HepG2 (cell line): ENCODE data around the gene TARM1. TPM values are rescaled to one million over a fixed set of nuclear protein-coding genes. Genes with fewer than 3 reads are reported as not detected.
"Not testable (repeated sequence)": the region's sequence is repeated elsewhere in the genome, so short reads cannot be mapped to it uniquely, and the experiment has no call there.

Experiments
- ATAC-seq: fragments of 200-7000 bp; cut with Tn5 transposase; 3 replicates; pipeline ENCODE4 v1.9.1; 2020; ENCODE audit warnings: mild to moderate bottlenecking, moderate library complexity
- BruUV-seq: library from RNA; stranded (reverse); fragments of 400-500 nt; replicated peaks from 2 replicates; lab custom pipeline; 2021; lab: Mats Ljungman, UMichigan
- CTCF ChIA-PET: fragments of 300-600 bp; formaldehyde crosslinking; extraction: SDS; loops from one replicate; lab custom pipeline; 2021; ENCODE audit warnings: low total read pairs, inconsistent platforms, low intra/inter-chr PET ratio; lab: Yijun Ruan, JAX
- POLR2A ChIA-PET: fragments of 350-600 bp; sonication (Branson Sonifier 250); formaldehyde crosslinking; loops from one replicate; lab custom pipeline; 2020; ENCODE audit warnings: antibody characterized with exemption, inconsistent platforms; lab: Yijun Ruan, JAX
- DNase-seq: peaks from one replicate; pipeline ENCODE4 v3.0.0-alpha.2; 2015; ENCODE audit warnings: low spot score
- FAIRE-seq: peaks from 3 replicates; lab custom pipeline; 2011; peaks lifted over from hg19 to GRCh38; lab: Jason Lieb, UNC
- H2AFZ ChIP-seq: one replicate; pipeline ENCODE4 v1.6.1; 2011; ENCODE audit warnings: low read length, inconsistent platforms
- H3K27ac ChIP-seq: fragments of 300-600 bp; 3 replicates; pipeline ENCODE4 v1.8.0; 2011; ENCODE audit warnings: mixed run types, mild to moderate bottlenecking, mixed read lengths, low read length, inconsistent platforms; ENCODE audit not compliant: insufficient read depth; ENCODE audit errors: extremely low read length
- H3K27me3 ChIP-seq, 2 experiments: fragments of 200-600 bp in 1 of 2; 2 replicates in 1 of 2; 3 replicates in 1 of 2; pipeline versions ENCODE4 v1.6.0 to v1.8.0; 2011; ENCODE audit warnings: low read length in 2 of 2, mild to moderate bottlenecking in 2 of 2, moderate library complexity in 2 of 2, inconsistent platforms in 1 of 2; ENCODE audit not compliant: insufficient read depth in 2 of 2, control insufficient read depth in 1 of 2
- H3K36me3 ChIP-seq, 2 experiments: fragments of 200-600 bp in 1 of 2; replicated peaks in 1 of 2; 2 replicates in 1 of 2; 3 replicates in 1 of 2; pipeline versions ENCODE4 v1.5.1 to v1.8.0; 2011; ENCODE audit warnings: low read length in 2 of 2, inconsistent platforms in 1 of 2; ENCODE audit not compliant: insufficient read depth in 2 of 2, control insufficient read depth in 1 of 2
- H3K4me1 ChIP-seq: 2 replicates; pipeline ENCODE4 v1.5.1; 2012; ENCODE audit warnings: low read length, inconsistent platforms; ENCODE audit not compliant: insufficient read depth
- H3K4me2 ChIP-seq: 2 replicates; pipeline ENCODE4 v1.6.0; 2011; ENCODE audit warnings: low read depth, low read length, inconsistent platforms
- H3K4me3 ChIP-seq, 3 experiments: fragments of 200-600 bp in 1 of 3; sonication (generic), shearing (Covaris generic) in 1 of 3; replicated peaks in 1 of 3; 2 replicates each; pipeline ENCODE4 v1.5.1; 2011 to 2016; ENCODE audit warnings: low read length in 3 of 3, inconsistent platforms in 2 of 3, low read depth in 2 of 3, mild to moderate bottlenecking in 2 of 3, control low read depth in 1 of 3, mixed read lengths in 1 of 3; ENCODE audit not compliant: insufficient read depth in 1 of 3
- H3K79me2 ChIP-seq: one replicate; pipeline ENCODE4 v1.6.1; 2011; ENCODE audit warnings: low read length, inconsistent platforms; ENCODE audit not compliant: insufficient read depth
- H3K9ac ChIP-seq: 2 replicates; pipeline ENCODE4 v1.6.0; 2011; ENCODE audit warnings: mild to moderate bottlenecking, low read depth, low read length, inconsistent platforms; ENCODE audit not compliant: insufficient read depth
- H3K9me3 ChIP-seq: 2 replicates; pipeline ENCODE4 v1.5.1; 2012; ENCODE audit warnings: mild to moderate bottlenecking, low read length
- H4K20me1 ChIP-seq: 2 replicates; pipeline ENCODE4 v1.6.0; 2011; ENCODE audit warnings: inconsistent platforms, mild to moderate bottlenecking, low read length, moderate library complexity; ENCODE audit not compliant: insufficient read depth
- ARID2 ChIP-seq: sonication (generic); formaldehyde crosslinking; IDR thresholded peaks from 2 replicates; pipeline ENCODE4 v1.8.1; 2022; ENCODE audit warnings: mild to moderate bottlenecking, missing genetic modification reagents, borderline replicate concordance
- ATF4 ChIP-seq, 2 experiments: fragments of 450-650 bp in 1 of 2; sonication (generic) in 1 of 2; formaldehyde crosslinking; IDR thresholded peaks; 2 replicates each; pipeline versions ENCODE4 v1.5.0 to v1.8.0; 2020 to 2022; ENCODE audit warnings: mild to moderate bottlenecking in 1 of 2, missing genetic modification reagents in 1 of 2
- DBP ChIP-seq: sonication (generic); formaldehyde crosslinking; IDR thresholded peaks from 2 replicates; pipeline ENCODE4 v1.4.0; 2020; ENCODE audit warnings: missing genetic modification reagents; ENCODE audit errors: not compliant biosample characterization
- FOSL2 ChIP-seq: sonication (generic); formaldehyde crosslinking; IDR thresholded peaks from 2 replicates; pipeline ENCODE4 v1.4.0; 2020; ENCODE audit warnings: missing genetic modification reagents
- GABPA ChIP-seq, 2 experiments: IDR thresholded peaks; 2 replicates each; pipeline ENCODE4 v1.6.1; 2011 to 2016; ENCODE audit warnings: low read depth in 2 of 2, low read length in 1 of 2, missing biosample characterization in 1 of 2, missing genetic modification characterization in 1 of 2
- GATAD2A ChIP-seq: IDR thresholded peaks from 2 replicates; pipeline ENCODE4 v1.6.1; 2016
- HOXA7 ChIP-seq: sonication (generic); formaldehyde crosslinking; IDR thresholded peaks from 2 replicates; pipeline ENCODE4 v1.8.1; 2022; ENCODE audit warnings: mild to moderate bottlenecking, missing genetic modification reagents, moderate library complexity
- SUZ12 ChIP-seq: fragments of 150-350 bp; IDR thresholded peaks from 2 replicates; pipeline ENCODE4 v1.6.1; 2014; ENCODE audit warnings: low read depth, low read length
- THAP11 ChIP-seq: IDR thresholded peaks from 2 replicates; pipeline ENCODE4 v1.6.1; 2016; ENCODE audit warnings: missing biosample characterization, missing genetic modification reagents
- ZNF326 ChIP-seq: sonication (generic); formaldehyde crosslinking; IDR thresholded peaks from 2 replicates; pipeline ENCODE4 v1.4.0; 2020; ENCODE audit warnings: missing genetic modification reagents, borderline replicate concordance
- ZNF713 ChIP-seq: sonication (generic); formaldehyde crosslinking; IDR thresholded peaks from 2 replicates; pipeline ENCODE4 v1.4.0; 2020; ENCODE audit warnings: mild to moderate bottlenecking, missing genetic modification reagents
- WGBS: methylation state at CpG from one replicate; pipeline ENCODE4 v1.1.6; 2017; ENCODE audit warnings: low lambda C conversion rate; 5-methylcytosine and 5-hydroxymethylcytosine counted together
- in situ Hi-C: cut with HindIII; loops from 2 replicates; pipeline ENCODE4 v1.10.0; 2017; ENCODE audit warnings: low pct_unique_long_range_greater_than_20kb; ENCODE audit not compliant: extremely low pct_ligation_motif_present
- intact Hi-C: fragments of 100-400 bp; cut with micrococcal nuclease; formaldehyde crosslinking; loops from one replicate; pipeline ENCODE4 v1.10.0; 2022; ENCODE audit not compliant: unreplicated experiment
- polyA plus RNA-seq, 8 experiments: library from polyadenylated mRNA; depleted of rRNA in 3 of 8; stranded (reverse) in 7 of 8; unstranded in 1 of 8; fragments of >200 nt; fragmentation: Illumina TruSeq in 4 of 8; extraction: Trizol in 4 of 8; gene quantifications; 2 replicates each; pipeline versions ENCODE4 v1.2.1 to v1.2.3, GENCODE V29; 2011 to 2016; ENCODE audit warnings: low read depth in 4 of 8, missing spikeins in 1 of 8, mixed read lengths in 1 of 8; ENCODE audit not compliant: insufficient read depth in 1 of 8
- total RNA-seq, 5 experiments: library from RNA; depleted of rRNA; stranded (reverse); fragments of >200 nt; fragmentation: Illumina TruSeq; extraction: Trizol; gene quantifications; 2 replicates each; pipeline ENCODE4 v1.2.3, GENCODE V29; 2016; ENCODE audit warnings: low read depth in 1 of 5

TARM1 gene
- total and polyA plus RNA-seq, 2 of the 13 experiments (the other 11 are each of a cell fraction or from before 2014, with no cell fraction given): not detected

GRCh38 chr19:54102421-54103169 is 21.4 kb upstream of the TARM1 start, which contains the start of gene NDUFA3 (continued):
- TF ChIP-seq DBP (CRISPR knock-in tag) (no peak), ZNF326 (CRISPR knock-in tag) (no peak), HOXA7 (CRISPR knock-in tag) (no peak), ARID2 (CRISPR knock-in tag) (no peak)

- no peaks in the 10 kb centered on the region; a peak in 1 of 5 replicates for H3K36me3 ChIP-seq
- H3K4me1 ChIP-seq: peaks cover 33% of the 10 kb centered on the region
- H3K27ac ChIP-seq: no peak within 1 kb of the TSS
- H3K4me3 ChIP-seq: peak within 1 kb of the TSS in 2 of 3 experiments; percentile 29 to 31; a peak in 2 of 6 replicates
- TF ChIP-seq ZNF713 (CRISPR knock-in tag) (no peak), FOSL2 (peak; percentile 15; the same call in 1 of the 2 replicates), THAP11 (peak; percentile 40; the same call in 1 of the 2 replicates), SUZ12 (no peak), GABPA (IDR thresholded peaks at IDR 0.05; ENCODE audit: low read depth, low read length) (no peak), GABPA (CRISPR knock-in tag; IDR thresholded peaks at IDR 0.05; ENCODE audit: low read depth) (peak; percentile 33; the same call in 1 of the 2 replicates), ATF4 (CRISPR knock-in tag; IDR thresholded peaks at IDR 0.05) (peak in 1 of 2 experiments; percentile 68; a peak in 2 of 4 replicates), GATAD2A (CRISPR knock-in tag) (0 out of 2 replicates have a peak, but pooled peaks have one; percentile 16)
- peak within 1 kb of the TSS; percentile 54; the same call in 1 of the 2 replicates for H3K4me2 ChIP-seq
- no peak for ATAC-seq
- FAIRE-seq: no peak
- BruUV-seq: no TSS peak
- ChIA-PET POLR2A (no interaction called here), CTCF (no interaction called here)
- H3K79me2 ChIP-seq: peaks cover 9% of the 10 kb centered on the region
- no peaks in the 10 kb centered on the region for H4K20me1 ChIP-seq
- no peaks in the 10 kb centered on the region for H3K9me3 ChIP-seq
- peak within 1 kb of the TSS; percentile 83 for H2AFZ ChIP-seq
- intact Hi-C loops: no loop called here
- in situ Hi-C loops: no loop called here
- 10% methylated on average over 5 of the region's 5 CpGs for WGBS
- peaks cover 0 to 7% of the 10 kb centered on the region in 2 experiments; a peak in 1 of 5 replicates for H3K27me3 ChIP-seq
- peak within 1 kb of the TSS; percentile 39; the same call in 1 of the 2 replicates for H3K9ac ChIP-seq
- peak; percentile 29 for DNase-seq
Observed at GRCh38 chr19:54100561-54100960, 19.4 kb upstream of the TARM1 start, which contains the start of gene OSCAR. OSCAR (minus strand) TSS chr19:54100803; CDS start chr19:54100792, 11 bp downstream.

- DNase-seq, intact Hi-C loops, H3K4me3 ChIP-seq, H3K27ac ChIP-seq, CTCF ChIA-PET, H2AFZ ChIP-seq, H3K79me2 ChIP-seq, H3K9me3 ChIP-seq, H3K36me3 ChIP-seq, FAIRE-seq, BruUV-seq, H4K20me1 ChIP-seq, in situ Hi-C loops, ATAC-seq, POLR2A ChIA-PET: not testable (repeated sequence)
- H3K4me2 ChIP-seq: peak overlapping the region; percentile 54; the same call in 1 of the 2 replicates
- H3K9ac ChIP-seq: peak overlapping the region; percentile 39; the same call in 1 of the 2 replicates
- H3K4me1 ChIP-seq: peaks cover 33% of the 10 kb centered on the region
- WGBS: 48% methylated on average over 9 of the region's 9 CpGs
- H3K27me3 ChIP-seq: peaks cover 0 to 14% of the 10 kb centered on the region in 2 experiments; a peak in 1 of 5 replicates
Observed at GRCh38 chr19:54099903-54100255, 18.7 kb upstream of the TARM1 start.
